ENCODE data around the gene FAM204A.

Gene FAM204A

DNA sequence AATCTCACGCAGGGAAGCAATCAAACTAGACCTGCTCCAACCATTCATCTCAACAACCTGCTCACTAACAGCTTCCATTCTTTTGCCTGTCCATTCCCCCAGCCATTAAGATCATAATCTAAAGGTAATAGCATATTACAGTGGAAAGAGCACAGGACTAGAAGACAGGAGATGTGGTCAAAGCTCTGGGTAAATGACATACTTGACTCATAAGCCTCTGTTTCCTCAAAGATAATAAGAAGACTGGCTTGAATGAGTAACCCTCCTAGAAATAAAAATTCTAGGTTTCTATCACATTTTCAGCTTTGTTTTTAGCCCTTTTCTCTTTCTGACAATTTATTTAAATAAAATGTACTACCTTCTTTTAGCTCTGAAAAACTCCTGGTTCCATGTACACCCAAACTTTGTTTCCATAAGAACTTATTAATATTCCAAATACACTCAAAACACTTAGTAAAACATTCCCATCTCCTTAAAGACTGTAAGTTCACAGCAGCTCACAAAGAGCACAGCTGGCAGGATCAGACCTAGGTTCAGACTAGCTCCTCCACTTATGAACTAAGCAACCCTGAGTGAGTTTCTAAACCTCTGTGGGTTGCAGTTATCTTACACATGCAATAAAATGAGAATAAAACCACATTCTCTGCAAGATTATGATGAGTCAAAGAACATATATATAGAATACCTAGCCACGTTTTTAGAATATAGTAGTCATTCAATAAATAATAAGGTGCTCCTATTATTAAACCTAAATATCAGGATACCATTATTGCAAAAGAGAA, 11.6 kb downstream of the FAM204A start:
- no peak overlapping the region for H3K4me3 ChIP-seq (ENCODE audit: low read depth in 1 of 2, low read length in 2 of 2)
- H3K27ac ChIP-seq (ENCODE audit: low read length): no peak overlapping the region
- H3K9me3 ChIP-seq (ENCODE audit: control insufficient read depth in 1 of 2, low read length in 2 of 2): no peaks in the 10 kb centered on the region
- H3K27me3 ChIP-seq (ENCODE audit: low read depth, low read length): no peaks in the 10 kb centered on the region
- peaks cover 0 to 11% of the 10 kb centered on the region in 2 donors for H3K4me1 ChIP-seq (ENCODE audit: control insufficient read depth in 1 of 2, insufficient read depth in 2 of 2, low read length in 2 of 2)
- peaks cover 37 to 69% of the 10 kb centered on the region in 2 donors for H3K36me3 ChIP-seq (ENCODE audit: control insufficient read depth in 1 of 2, insufficient read depth in 2 of 2, low read length in 2 of 2)

DNA sequence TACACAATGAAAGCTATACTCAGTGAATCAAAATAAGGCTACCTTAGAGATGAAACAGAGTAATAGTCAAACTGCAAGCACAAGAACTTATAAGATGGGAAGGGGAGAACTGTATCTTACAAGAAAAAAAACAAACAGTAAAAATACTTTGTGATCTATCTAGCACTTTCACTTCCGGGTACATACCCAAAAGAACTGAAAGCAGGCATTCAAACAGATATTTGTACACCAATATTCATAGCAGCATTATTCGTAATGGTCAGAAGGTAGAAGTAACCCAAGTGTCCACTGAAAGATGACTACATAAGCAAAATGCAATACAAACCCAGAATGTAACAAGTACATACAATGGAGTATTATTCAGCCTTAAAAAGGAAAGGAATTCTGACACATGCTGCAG, 18.0 kb downstream of the FAM204A start:
- H3K27me3 ChIP-seq (ENCODE audit: low read depth, low read length): no peaks in the 10 kb centered on the region
- H3K27ac ChIP-seq (ENCODE audit: low read length): no peak overlapping the region
- peaks cover 0 to 8% of the 10 kb centered on the region in 2 donors for H3K4me1 ChIP-seq (ENCODE audit: control insufficient read depth in 1 of 2, insufficient read depth in 2 of 2, low read length in 2 of 2)
- no peak overlapping the region for H3K4me3 ChIP-seq (ENCODE audit: low read depth in 1 of 2, low read length in 2 of 2)
- H3K9me3 ChIP-seq (ENCODE audit: control insufficient read depth in 1 of 2, low read length in 2 of 2): no peaks in the 10 kb centered on the region
- peaks cover 44 to 50% of the 10 kb centered on the region in 2 donors for H3K36me3 ChIP-seq (ENCODE audit: control insufficient read depth in 1 of 2, insufficient read depth in 2 of 2, low read length in 2 of 2)

DNA sequence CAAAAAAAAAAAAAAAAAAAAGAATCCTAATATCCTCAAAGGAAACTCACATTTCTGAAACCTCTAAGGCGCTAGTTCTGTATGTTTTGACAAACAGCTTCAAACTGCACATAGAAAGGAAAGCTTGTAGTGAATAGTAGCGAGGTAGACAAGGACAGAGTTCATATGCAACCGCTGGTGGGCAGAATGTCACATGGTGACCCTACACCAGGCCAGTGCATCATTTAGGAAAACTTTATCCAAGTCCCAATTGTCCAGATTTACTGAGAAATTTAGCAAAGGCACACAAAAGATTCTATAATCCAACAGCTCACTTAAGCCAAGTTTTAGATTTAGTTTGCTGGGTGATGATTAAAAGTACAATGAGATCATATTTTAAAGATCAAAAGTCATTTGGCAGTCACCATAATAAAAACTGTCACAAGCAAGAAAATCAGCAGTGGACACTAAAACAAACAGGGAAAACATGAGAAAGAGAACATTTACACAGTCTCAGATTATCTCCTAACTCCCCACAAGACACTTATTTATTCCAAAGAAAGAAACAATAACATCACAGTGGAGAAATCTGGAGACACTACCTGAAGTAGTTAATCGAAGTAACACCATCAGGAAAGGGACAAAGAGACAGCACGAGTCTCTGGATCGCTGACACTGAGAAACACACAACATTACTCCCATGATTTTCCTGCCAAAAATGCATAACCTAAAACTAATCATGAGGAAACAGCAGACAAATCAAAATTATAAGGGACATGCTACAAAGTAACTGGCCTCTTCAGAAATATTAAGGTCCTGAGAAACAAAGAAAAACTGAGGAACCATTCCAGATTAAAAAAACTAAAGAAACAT, 20.2 kb downstream of the FAM204A start:
- Histone ChIP-seq H3K36me3 (ENCODE audit: control insufficient read depth in 1 of 2, insufficient read depth in 2 of 2, low read length in 2 of 2) (peaks cover 31 to 36% of the 10 kb centered on the region in 2 donors), H3K27ac (ENCODE audit: low read length) (peak overlapping the region; percentile 7), H3K27me3 (ENCODE audit: low read depth, low read length) (no peaks in the 10 kb centered on the region), H3K4me3 (ENCODE audit: low read depth in 1 of 2, low read length in 2 of 2) (no peak overlapping the region), H3K4me1 (ENCODE audit: control insufficient read depth in 1 of 2, insufficient read depth in 2 of 2, low read length in 2 of 2) (peaks cover 0 to 8% of the 10 kb centered on the region in 2 donors), H3K9me3 (ENCODE audit: control insufficient read depth in 1 of 2, low read length in 2 of 2) (no peaks in the 10 kb centered on the region)

DNA sequence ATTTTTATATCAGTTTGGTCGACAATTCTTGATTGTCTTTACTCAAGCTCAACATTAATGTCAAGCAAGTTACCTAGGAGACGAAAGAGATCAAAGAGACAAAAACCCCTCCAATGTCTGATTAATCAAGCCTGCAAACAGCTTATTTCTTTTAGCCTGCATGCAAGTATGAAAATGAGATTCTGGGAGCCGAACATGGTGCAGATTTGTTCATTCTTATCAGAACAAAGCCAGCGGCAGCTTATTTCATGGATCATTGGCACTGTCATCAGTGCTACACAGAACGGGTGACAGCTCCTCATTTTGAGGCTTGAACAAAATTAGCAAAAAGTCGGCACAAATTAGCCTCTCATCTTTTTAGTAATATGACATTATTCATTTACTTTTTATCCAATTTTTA, 26.5 kb downstream of the FAM204A start:
- no peaks in the 10 kb centered on the region for H3K9me3 ChIP-seq (ENCODE audit: control insufficient read depth in 1 of 2, low read length in 2 of 2)
- no peak overlapping the region for H3K27ac ChIP-seq (ENCODE audit: low read length)
- H3K4me3 ChIP-seq (ENCODE audit: low read depth in 1 of 2, low read length in 2 of 2): no peak overlapping the region
- no peaks in the 10 kb centered on the region for H3K27me3 ChIP-seq (ENCODE audit: low read depth, low read length)
- peaks cover 15 to 19% of the 10 kb centered on the region in 2 donors for H3K36me3 ChIP-seq (ENCODE audit: control insufficient read depth in 1 of 2, insufficient read depth in 2 of 2, low read length in 2 of 2)
- H3K4me1 ChIP-seq (ENCODE audit: control insufficient read depth in 1 of 2, insufficient read depth in 2 of 2, low read length in 2 of 2): no peaks in the 10 kb centered on the region

DNA sequence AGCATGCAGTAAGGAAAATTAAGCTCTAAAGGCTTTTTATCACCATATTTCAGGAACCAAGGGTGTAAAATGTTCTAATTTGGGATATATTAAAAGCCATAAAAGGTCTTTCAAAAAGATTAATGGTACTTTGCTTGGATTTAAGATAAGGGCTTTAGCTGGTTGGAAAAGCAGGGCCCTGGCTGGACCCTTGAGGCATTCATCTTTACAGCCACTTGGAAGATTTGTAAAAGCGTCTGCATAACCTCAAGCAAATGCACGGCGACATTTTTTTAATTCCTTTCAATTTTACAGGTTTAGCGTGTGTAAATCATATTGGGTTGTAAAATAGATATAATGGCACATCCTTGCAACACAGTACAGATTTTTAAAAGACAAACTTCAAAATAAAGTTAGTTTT, 27.2 kb downstream of the FAM204A start:
- no peaks in the 10 kb centered on the region for H3K4me1 ChIP-seq (ENCODE audit: control insufficient read depth in 1 of 2, insufficient read depth in 2 of 2, low read length in 2 of 2)
- H3K4me3 ChIP-seq (ENCODE audit: low read depth in 1 of 2, low read length in 2 of 2): no peak overlapping the region
- peaks cover 15 to 19% of the 10 kb centered on the region in 2 donors for H3K36me3 ChIP-seq (ENCODE audit: control insufficient read depth in 1 of 2, insufficient read depth in 2 of 2, low read length in 2 of 2)
- H3K27me3 ChIP-seq (ENCODE audit: low read depth, low read length): no peaks in the 10 kb centered on the region
- no peaks in the 10 kb centered on the region for H3K9me3 ChIP-seq (ENCODE audit: control insufficient read depth in 1 of 2, low read length in 2 of 2)
- no peak overlapping the region for H3K27ac ChIP-seq (ENCODE audit: low read length)

DNA sequence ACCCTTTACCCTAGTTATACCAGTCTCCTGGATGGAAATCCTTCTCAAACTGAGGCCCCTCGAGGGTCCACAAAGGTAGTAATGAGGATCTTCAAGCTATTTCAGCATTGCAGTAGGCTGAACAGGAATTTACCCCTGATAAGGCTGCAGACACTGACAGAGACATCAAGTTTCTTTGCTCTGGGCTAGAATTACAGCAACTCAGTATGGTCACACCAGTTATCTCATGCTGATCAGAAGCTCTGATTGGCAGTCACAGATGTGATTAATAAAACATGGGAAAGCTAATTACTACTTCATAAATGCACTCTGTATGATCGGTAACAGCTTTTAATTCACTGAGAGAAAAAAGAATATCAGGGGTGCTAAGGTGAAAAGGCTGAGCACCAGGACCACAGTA, 30.6 kb downstream of the FAM204A start:
- H3K9me3 ChIP-seq (ENCODE audit: control insufficient read depth in 1 of 2, low read length in 2 of 2): no peaks in the 10 kb centered on the region
- H3K4me3 ChIP-seq (ENCODE audit: low read depth in 1 of 2, low read length in 2 of 2): no peak overlapping the region
- H3K27ac ChIP-seq (ENCODE audit: low read length): no peak overlapping the region
- peaks cover 0 to 20% of the 10 kb centered on the region in 2 donors for H3K4me1 ChIP-seq (ENCODE audit: control insufficient read depth in 1 of 2, insufficient read depth in 2 of 2, low read length in 2 of 2)
- H3K27me3 ChIP-seq (ENCODE audit: low read depth, low read length): no peaks in the 10 kb centered on the region
- peaks cover 25 to 29% of the 10 kb centered on the region in 2 donors for H3K36me3 ChIP-seq (ENCODE audit: control insufficient read depth in 1 of 2, insufficient read depth in 2 of 2, low read length in 2 of 2)

DNA sequence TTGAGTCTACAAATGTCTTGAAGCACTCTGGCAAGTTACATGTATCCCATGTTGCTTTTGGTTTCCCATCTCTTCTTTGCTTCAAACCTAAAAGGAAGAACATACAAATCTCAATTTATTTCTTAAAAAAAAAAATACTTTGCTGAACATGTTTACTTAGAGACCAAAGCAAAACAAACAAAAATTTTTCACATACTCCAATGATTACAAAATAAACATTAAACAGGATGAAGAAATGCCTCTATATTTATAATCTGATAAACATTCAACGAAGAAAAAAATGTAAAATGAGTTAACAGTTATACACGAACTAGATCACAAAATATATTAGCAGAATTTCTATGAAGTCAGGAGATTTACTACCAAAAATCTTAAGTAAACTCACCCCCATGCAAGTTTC, 31.3 kb downstream of the FAM204A start:
- H3K9me3 ChIP-seq (ENCODE audit: control insufficient read depth in 1 of 2, low read length in 2 of 2): no peaks in the 10 kb centered on the region
- peaks cover 0 to 20% of the 10 kb centered on the region in 2 donors for H3K4me1 ChIP-seq (ENCODE audit: control insufficient read depth in 1 of 2, insufficient read depth in 2 of 2, low read length in 2 of 2)
- no peaks in the 10 kb centered on the region for H3K27me3 ChIP-seq (ENCODE audit: low read depth, low read length)
- no peak overlapping the region for H3K4me3 ChIP-seq (ENCODE audit: low read depth in 1 of 2, low read length in 2 of 2)
- H3K36me3 ChIP-seq (ENCODE audit: control insufficient read depth in 1 of 2, insufficient read depth in 2 of 2, low read length in 2 of 2): peaks cover 25 to 29% of the 10 kb centered on the region in 2 donors
- no peak overlapping the region for H3K27ac ChIP-seq (ENCODE audit: low read length)

DNA sequence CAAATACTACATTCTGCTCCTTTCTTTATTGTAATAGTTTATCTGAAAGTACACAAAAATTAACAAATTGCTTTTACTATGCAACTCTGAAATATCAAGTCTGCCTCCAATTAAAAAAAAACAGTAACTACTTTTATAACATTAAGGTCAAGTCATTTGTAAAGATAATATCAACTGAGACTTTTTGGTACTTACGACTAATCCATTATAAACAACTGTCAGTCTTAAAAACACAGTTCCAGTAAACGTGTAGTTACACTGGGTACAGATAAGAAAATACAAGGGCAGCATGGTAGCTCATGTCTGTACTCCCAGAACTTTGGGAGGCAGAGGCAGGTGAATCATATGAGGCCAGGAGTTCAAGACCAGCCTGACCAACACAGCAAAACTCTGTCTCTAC, 32.2 kb downstream of the FAM204A start:
- H3K36me3 ChIP-seq (ENCODE audit: control insufficient read depth in 1 of 2, insufficient read depth in 2 of 2, low read length in 2 of 2): peaks cover 29 to 30% of the 10 kb centered on the region in 2 donors
- no peak overlapping the region for H3K4me3 ChIP-seq (ENCODE audit: low read depth in 1 of 2, low read length in 2 of 2)
- H3K27ac ChIP-seq (ENCODE audit: low read length): no peak overlapping the region
- no peaks in the 10 kb centered on the region for H3K27me3 ChIP-seq (ENCODE audit: low read depth, low read length)
- H3K4me1 ChIP-seq (ENCODE audit: control insufficient read depth in 1 of 2, insufficient read depth in 2 of 2, low read length in 2 of 2): peaks cover 0 to 20% of the 10 kb centered on the region in 2 donors
- no peaks in the 10 kb centered on the region for H3K9me3 ChIP-seq (ENCODE audit: control insufficient read depth in 1 of 2, low read length in 2 of 2)

DNA sequence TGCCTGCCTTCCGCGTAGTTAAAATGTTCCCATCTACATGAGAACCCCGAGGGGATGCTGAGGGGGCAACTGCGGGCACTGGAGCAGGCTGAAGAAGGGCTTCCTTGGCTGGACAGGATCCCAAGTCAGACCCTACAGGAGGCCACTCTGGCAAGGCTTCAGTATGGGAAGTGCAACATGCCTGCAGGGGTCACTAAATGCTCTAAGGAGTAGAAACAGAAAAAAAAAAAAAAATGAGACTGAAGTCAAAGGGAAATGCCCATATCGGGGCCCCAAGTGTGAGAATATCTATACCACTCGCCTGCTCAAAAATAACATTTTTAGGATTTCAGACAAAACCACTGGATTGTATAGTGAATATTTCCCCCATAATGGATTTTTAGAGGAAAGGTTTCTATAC, 33.5 kb downstream of the FAM204A start:
- Histone ChIP-seq H3K4me1 (ENCODE audit: control insufficient read depth in 1 of 2, insufficient read depth in 2 of 2, low read length in 2 of 2) (peaks cover 0 to 20% of the 10 kb centered on the region in 2 donors), H3K27me3 (ENCODE audit: low read depth, low read length) (no peaks in the 10 kb centered on the region), H3K4me3 (ENCODE audit: low read depth in 1 of 2, low read length in 2 of 2) (no peak overlapping the region), H3K9me3 (ENCODE audit: control insufficient read depth in 1 of 2, low read length in 2 of 2) (no peaks in the 10 kb centered on the region), H3K36me3 (ENCODE audit: control insufficient read depth in 1 of 2, insufficient read depth in 2 of 2, low read length in 2 of 2) (peaks cover 33% of the 10 kb centered on the region in 2 donors), H3K27ac (ENCODE audit: low read length) (no peak overlapping the region)

DNA sequence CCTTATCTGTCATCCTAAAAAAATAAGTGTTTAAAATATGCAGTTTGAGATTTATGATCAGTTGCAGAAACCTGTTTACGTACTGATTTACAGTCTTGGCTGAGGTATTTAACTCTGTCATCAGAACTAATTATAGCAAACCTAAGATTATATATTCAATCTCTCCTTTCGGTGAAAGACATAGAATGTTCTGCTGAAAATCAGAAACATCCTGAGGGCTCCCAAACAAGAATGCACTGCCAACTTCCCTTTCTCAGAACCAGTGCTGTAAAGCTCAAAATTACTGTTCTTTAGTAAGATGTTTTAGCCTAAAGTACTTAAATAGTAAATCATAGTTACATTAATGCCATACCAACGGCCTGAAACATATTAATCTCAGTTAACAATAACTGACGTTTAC, 34.3 kb downstream of the FAM204A start:
- Histone ChIP-seq H3K36me3 (ENCODE audit: control insufficient read depth in 1 of 2, insufficient read depth in 2 of 2, low read length in 2 of 2) (peaks cover 28 to 33% of the 10 kb centered on the region in 2 donors), H3K27ac (ENCODE audit: low read length) (no peak overlapping the region)

DNA sequence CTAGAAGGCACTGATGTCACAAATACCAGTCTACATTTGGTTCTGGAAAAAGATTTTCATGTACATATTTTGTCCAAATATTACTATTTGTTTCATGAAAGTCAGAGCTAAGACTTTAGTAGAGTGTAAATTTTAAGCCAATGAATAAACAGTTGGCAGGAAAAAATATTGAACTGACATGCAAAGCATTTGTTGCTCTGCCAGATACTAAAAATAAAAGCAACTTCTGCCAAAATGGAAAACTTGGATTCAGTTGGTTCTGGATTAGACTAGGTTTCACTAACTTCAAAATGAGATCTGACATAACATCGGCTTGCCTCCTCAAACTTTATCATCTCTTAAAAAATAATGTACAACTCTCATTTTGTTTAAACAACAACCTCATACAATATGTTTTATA, 34.9 kb downstream of the FAM204A start:
- no peaks in the 10 kb centered on the region for H3K9me3 ChIP-seq (ENCODE audit: control insufficient read depth in 1 of 2, low read length in 2 of 2)
- no peaks in the 10 kb centered on the region for H3K27me3 ChIP-seq (ENCODE audit: low read depth, low read length)
- no peak overlapping the region for H3K27ac ChIP-seq (ENCODE audit: low read length)
- H3K36me3 ChIP-seq (ENCODE audit: control insufficient read depth in 1 of 2, insufficient read depth in 2 of 2, low read length in 2 of 2): peaks cover 22 to 32% of the 10 kb centered on the region in 2 donors
- peaks cover 0 to 21% of the 10 kb centered on the region in 2 donors for H3K4me1 ChIP-seq (ENCODE audit: control insufficient read depth in 1 of 2, insufficient read depth in 2 of 2, low read length in 2 of 2)
- H3K4me3 ChIP-seq (ENCODE audit: low read depth in 1 of 2, low read length in 2 of 2): no peak overlapping the region

More for the DNA sequence above, 34.3 kb downstream of the FAM204A start:
- H3K9me3 ChIP-seq (ENCODE audit: control insufficient read depth in 1 of 2, low read length in 2 of 2): no peaks in the 10 kb centered on the region
- H3K27me3 ChIP-seq (ENCODE audit: low read depth, low read length): no peaks in the 10 kb centered on the region
- peaks cover 0 to 20% of the 10 kb centered on the region in 2 donors for H3K4me1 ChIP-seq (ENCODE audit: control insufficient read depth in 1 of 2, insufficient read depth in 2 of 2, low read length in 2 of 2)
- no peak overlapping the region for H3K4me3 ChIP-seq (ENCODE audit: low read depth in 1 of 2, low read length in 2 of 2)
